Activated CD4-positive, alpha-beta T cell treated with anti-CD3 and anti-CD28 coated beads, Interleukin-2, amount 50 U/mL, for 16 hours (primary cell): ENCODE results near the gene PPM1L.
A peak's percentile ranks its signal among the peaks of the same experiment; 100 is the strongest.
"Not testable (repeated sequence)": the region's sequence is repeated elsewhere in the genome, so short reads cannot be mapped to it uniquely, and the experiment has no call there.

Experiments used
- DNase-seq: peaks from one replicate; pipeline ENCODE4 v3.0.0-alpha.2; 2020

The PPM1L gene

GRCh38 chr3:160992712-160993111 is 236.7 kb downstream of the PPM1L start:
- no peak for DNase-seq

DNA sequence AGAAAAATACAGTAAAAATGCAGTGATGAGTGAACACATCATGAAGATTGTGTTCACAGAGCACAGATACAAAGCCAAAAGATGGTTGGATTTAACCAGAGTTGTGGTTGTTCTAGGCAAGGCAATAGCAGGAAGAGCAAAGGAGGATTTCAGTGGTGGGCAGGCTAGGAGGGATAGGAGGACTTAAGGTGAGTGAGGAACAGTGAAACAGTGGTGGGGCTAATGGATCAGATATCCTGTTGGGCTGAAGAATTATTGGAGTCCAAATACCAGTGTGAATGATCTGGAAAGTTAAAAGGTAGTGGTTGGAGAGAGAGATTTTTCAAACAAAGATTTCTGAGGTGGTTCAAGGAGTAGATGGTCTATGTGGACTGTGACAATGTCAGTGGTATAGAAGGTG is 240.8 kb downstream of the PPM1L start:
- DNase-seq = no peak

DNA sequence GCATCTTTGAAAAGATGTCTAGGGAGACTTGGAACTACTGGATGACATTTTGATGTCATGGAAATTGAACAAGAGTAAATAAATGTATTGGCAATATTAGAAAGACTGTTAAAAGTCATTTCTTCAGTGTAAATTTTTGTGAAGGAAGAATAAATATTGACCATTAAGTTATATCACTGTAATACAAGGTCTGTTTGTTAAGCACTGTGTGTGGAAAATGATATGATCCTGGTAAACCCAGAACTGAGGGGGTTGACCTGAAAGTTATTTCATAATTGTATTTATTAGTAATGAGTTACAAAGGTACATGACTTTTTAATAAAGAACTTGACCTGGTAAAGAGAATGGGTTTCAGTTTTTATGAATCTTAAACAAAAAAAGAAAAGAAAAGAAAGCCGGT is 242.6 kb downstream of the PPM1L start:
- DNase-seq = no peak

GRCh38 chr3:160999274-160999673 is 243.2 kb downstream of the PPM1L start:
- DNase-seq = no peak

DNA sequence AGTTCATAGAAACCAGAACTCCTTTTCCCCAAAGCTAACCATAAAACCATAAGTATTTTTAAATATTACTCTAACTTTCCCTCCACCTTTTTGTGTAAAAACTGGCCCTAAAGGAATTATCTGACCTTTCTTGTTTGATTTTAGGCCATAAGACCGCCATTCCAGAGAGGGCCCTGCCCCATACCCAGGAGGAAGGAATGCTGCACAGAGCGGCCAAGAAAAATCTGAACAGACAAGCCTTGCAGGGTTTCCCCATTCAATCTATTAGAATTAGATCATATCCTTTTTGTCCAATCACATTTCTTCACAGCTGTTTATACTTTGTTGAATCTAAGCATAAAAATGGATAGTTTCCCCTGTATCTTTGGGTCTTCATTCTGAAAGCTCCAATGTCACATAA is 252.1 kb downstream of the PPM1L start:
- DNase-seq = no peak

DNA sequence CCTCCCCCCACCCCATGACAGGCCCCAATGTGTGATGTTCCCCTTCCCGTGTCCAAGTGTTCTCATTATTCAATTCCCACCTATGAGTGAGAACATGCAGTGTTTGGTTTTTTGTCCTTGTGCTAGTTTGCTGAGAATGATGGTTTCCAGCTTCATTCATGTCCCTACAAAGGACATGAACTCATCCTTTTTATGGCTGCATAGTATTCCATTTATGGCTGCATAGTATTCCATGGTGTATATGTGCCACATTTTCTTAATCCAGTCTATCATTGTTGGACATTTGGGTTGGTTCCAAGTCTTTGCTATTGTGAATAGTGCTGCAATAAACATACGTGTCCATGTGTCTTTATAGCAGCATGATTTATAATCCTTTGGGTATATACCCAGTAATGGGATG is 254.1 kb downstream of the PPM1L start:
- DNase-seq = not testable (repeated sequence)

DNA sequence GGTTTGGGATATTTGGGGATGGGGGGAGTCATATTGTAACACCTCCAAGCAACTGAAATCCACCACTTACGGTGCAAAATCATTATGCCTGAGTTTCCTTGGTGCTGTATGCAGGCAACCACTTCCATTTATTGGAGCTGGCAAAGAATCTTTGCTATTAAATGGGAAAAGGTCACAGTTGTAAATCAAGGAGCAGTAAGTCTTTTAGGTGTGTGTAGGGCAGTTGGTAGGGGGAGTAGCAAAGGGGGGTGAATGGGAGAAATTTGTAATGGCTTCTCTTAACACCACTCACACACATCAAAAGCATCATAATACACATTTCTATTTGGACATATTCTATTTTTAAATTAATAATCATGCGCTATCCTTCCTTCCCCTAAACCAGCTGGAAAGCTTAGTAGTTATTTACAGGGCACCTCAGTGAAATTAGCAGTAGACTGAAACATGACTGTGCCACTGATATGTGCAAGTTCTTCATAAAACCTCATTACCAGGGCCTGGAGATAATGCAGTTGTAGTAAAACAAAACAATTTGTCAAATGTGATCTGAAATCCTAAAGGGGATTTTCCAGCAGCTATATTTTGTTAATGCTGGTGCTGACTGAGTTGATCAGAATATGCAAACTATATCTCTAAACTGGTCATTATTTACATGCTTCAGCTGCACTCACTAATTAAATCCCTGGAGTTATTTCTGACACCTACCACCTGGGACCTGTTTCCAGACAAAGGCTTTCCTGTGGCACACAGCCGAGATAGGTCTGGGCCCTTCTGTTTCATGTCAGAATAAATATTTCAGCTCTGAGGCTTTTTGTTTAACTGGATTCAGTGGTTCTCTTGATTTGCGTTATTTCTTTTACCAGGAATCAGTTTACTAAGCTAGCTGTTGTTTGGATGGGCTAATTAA is 259.1 kb downstream of the PPM1L start:
- no peak for DNase-seq

DNA sequence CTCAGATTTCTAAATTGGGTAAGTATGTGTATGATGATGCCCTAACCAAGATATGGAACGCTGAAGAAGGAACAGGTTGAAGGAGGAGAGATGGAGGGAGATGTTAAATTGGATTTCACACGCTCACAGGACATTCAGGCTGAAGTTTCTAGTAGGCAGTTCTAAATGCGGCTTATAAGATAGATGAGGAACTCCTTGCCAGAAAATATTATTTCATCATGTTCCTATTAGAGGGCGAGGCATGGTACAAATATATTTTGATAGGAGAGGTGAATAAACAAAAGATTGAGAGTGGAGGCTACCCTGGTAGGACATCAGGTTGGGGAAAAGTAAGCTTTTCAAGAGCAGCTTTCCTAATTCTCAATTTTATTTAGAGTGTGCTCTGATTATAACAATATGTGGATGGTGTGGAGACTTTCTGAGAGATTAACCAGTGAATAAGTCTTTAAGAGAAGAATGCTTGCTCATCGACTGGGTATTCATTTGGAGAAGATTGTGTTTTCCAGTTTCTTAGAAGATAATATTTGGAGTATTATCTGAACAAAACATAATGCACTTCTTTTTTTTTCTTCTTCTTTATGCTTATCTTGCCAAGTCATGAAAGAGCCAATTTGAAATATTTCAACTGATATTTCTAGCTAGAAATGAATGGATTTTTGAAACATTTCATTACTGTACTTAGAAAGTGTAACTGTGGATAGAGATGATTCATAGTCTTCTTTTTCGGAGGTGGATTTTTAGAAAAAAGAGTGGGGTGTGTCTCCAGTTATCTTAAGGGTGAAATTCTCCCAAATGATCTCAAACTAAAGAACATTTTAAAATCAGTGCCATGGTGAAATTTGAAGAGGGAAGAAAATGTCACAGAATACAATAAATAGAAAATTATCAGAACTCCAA is 260.6 kb downstream of the PPM1L start:
- no peak for DNase-seq

GRCh38 chr3:161017971-161018370 is 261.9 kb downstream of the PPM1L start:
- no peak for DNase-seq

DNA sequence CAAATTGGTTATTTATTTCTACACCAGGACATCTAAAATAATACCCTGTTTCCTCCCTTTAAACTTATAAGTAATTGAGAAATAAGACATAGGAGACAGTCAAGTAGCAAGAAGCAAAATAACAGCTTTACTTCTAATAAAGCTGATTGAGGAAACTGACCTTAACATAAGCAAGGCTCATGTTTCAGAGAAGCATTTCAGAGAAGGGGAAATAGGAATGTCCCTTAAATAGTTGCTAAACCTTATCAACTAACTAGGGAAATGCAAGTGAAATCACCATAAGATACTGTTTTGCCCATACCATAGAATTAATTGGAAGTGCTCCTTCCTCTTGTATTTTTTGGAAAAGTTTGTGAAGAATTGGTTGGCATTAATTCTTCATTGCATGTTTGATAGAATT is 264.2 kb downstream of the PPM1L start:
- DNase-seq = no peak

- no peak for DNase-seq
Observed at GRCh38 chr3:161025911-161026310, 269.9 kb downstream of the PPM1L start.

- DNase-seq = no peak
Observed at GRCh38 chr3:161026612-161027510, 270.8 kb downstream of the PPM1L start.

DNA sequence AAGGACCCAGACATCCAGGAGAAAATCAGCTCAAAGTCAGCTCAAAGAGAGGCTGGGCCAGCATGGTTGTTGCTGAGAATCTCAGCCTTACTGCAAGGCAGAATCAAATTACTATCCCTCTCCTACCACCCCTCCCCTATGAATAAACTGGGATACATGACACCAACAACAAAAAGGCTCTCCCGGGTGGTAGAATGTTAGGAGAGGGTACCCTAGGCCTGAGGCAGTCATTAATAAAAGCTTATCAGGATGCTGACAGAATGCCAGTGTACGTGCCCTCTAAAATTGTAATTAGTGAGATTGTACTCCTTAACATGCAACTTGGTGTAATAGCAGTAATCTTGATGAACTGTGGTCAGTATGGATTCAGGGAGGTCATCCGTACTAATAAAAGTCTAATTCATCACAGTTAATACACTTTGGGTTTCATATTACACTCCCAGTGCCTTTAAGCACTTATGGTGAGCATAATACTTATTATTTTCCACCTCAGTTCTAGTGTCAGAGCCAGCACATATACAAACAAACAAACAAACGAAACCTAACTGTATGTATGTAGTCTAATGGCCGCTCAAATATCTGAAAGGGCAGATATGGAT is 272.6 kb downstream of the PPM1L start:
- no peak for DNase-seq

DNA sequence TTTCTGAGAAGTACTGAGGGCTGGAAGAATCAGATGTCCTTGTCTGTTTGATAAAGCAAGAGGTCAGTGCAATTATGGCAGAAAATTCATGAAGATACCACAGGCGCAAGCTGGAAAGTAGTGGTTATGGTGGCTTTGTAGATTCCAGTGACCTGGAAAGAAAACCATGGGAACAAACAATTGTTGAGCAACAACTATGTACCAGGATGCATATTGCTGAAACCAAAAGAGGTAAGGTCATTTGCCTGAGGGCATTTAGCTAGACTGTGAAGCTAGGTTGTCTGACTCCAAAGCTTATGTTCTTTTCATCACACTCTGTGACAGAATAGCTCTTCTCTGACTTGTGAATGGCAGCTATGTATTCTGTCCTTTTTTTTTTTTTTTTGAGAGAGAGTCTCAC is 275.1 kb downstream of the PPM1L start:
- DNase-seq = no peak

GRCh38 chr3:161034913-161035550 is 279.0 kb downstream of the PPM1L start:
- DNase-seq = peak; percentile 65

DNA sequence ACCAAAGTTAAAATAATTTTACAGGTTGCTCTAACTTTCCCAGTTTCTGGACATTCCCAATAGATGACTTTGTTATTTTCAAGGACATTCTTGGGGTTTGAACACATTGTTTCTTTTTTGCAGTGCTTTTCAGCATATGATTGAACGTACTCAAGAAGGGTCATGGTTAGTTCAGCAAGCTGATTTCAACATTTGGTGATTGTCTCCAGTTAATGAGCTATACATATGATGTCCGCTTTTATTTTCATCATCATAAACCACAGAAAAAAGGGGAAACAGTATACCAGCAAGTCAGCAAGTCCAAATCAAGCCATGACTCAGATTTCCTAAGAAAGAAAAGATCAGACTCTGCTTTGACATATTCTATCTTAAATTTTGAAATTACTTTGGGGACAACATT is 279.7 kb downstream of the PPM1L start:
- DNase-seq = no peak

DNA sequence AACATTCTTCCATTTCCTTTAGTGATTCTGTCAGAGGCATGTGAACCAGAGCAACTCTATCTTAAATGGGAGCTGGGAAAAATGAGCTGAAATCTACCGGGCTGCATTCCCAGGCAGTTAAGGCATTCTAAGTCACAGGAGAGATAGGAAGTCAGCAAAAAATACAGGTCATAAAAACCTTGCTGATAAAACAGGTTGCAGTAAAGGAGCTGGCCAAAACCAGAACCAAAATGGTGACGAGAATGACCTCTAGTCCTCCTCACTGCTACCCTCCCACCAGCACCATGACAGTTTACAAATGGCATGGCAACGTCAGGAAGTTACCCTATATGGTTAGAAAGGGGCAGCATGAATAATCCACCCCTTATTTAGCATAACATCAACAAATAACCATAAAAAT is 282.7 kb downstream of the PPM1L start:
- no peak for DNase-seq

DNA sequence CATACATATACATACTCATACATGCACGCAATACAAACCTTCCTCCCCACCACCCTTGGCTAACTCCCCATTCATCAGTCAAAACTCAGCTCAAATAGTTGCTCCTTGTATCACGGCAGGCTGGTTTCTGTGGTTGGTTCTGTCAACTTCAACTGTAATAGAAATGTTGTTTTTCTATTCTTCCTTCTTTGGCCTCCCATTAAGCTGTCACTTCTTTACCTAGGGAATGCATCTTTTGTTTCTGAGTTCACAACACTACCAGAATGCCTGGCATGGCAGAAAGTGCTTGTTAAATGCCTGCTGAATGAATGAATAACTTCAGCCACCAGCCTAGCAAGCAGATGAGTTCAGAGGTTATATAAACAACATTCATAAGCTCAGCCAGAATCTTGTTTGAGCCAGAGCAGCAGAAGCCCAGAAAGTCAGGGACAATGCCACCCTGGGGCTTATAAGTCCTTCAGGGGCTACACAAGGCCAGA is 286.0 kb downstream of the PPM1L start:
- no peak for DNase-seq

GRCh38 chr3:161043336-161044035 is 287.5 kb downstream of the PPM1L start:
- no peak for DNase-seq

GRCh38 chr3:161049683-161050248 is 293.7 kb downstream of the PPM1L start:
- no peak for DNase-seq

DNA sequence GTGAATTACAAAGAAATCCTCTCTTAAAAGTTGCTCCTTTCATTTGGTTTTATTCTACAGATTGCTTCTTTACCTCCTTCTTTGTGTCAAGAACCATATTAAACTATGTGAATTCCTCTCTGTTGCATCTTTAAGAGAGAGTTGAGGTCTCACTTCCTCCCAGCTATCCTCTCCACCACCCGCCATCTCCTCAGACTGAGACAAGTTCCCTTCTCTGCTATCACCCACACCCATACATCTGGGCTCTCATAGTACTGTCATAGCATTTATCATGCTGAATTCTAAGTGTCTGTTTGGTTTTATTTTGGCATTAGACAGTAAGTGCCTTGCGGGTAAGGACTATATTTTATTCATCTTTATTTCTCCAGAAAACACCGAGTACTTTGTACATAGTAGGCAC is 294.9 kb downstream of the PPM1L start:
- DNase-seq = no peak
